ENCODE data around the gene STK17A. TPM values are rescaled to one million over a fixed set of nuclear protein-coding genes. Genes with fewer than 3 reads are reported as not detected.
"Not testable (repeated sequence)": the region's sequence is repeated elsewhere in the genome, so short reads cannot be mapped to it uniquely, and the experiment has no call there.

STK17A gene
- total and polyA plus RNA-seq, 4 donors: 15.9 to 40.6 (median 29.0) TPM

GRCh38 chr7:43576241-43576640, 6.7 kb upstream of the STK17A start:
- ATAC-seq (ENCODE audit: low FRiP score): no peak
- intact Hi-C loops (cut with DNase I): no loop called here
- WGBS, 2 donors: 87 to 93% methylated on average over 3 of the region's 3 CpGs

GRCh38 chr7:43577485-43577951, 5.4 kb upstream of the STK17A start:
- Histone ChIP-seq H3K27me3 (ENCODE audit: control insufficient read depth in 1 of 2, insufficient read depth in 2 of 2, low read length in 1 of 2) (no peaks in the 10 kb centered on the region), H3K36me3 (ENCODE audit: control insufficient read depth in 1 of 2, insufficient read depth in 2 of 2, low read length in 1 of 2) (no peaks in the 10 kb centered on the region), H3K27ac (ENCODE audit: low read depth in 1 of 2, low read length in 2 of 2) (no peak overlapping the region), H3K4me3 (ENCODE audit: low read length in 2 of 2) (no peak overlapping the region), H3K4me1 (ENCODE audit: control insufficient read depth in 1 of 2, insufficient read depth in 2 of 2, low read length in 2 of 2) (no peaks in the 10 kb centered on the region), H3K9me3 (ENCODE audit: control insufficient read depth, low read length) (no peaks in the 10 kb centered on the region)
- intact Hi-C loops (cut with DNase I): no loop called here
- DNase-seq (no peak), ATAC-seq (ENCODE audit: low FRiP score) (no peak)
- WGBS, 2 donors: 81% methylated on average over 6 of the region's 6 CpGs

More at GRCh38 chr7:43576241-43576640, 6.7 kb upstream of the STK17A start:
- Histone ChIP-seq H3K4me1 (ENCODE audit: control insufficient read depth in 1 of 2, insufficient read depth in 2 of 2, low read length in 2 of 2) (no peaks in the 10 kb centered on the region), H3K36me3 (ENCODE audit: control insufficient read depth in 1 of 2, insufficient read depth in 2 of 2, low read length in 1 of 2) (no peaks in the 10 kb centered on the region), H3K9me3 (ENCODE audit: control insufficient read depth, low read length) (no peaks in the 10 kb centered on the region), H3K4me3 (ENCODE audit: low read length in 2 of 2) (no peak overlapping the region), H3K27ac (ENCODE audit: low read depth in 1 of 2, low read length in 2 of 2) (no peak overlapping the region), H3K27me3 (ENCODE audit: control insufficient read depth in 1 of 2, insufficient read depth in 2 of 2, low read length in 1 of 2) (no peaks in the 10 kb centered on the region)
- no peak for DNase-seq

- no peaks in the 10 kb centered on the region for H3K27me3 ChIP-seq (ENCODE audit: control insufficient read depth in 1 of 2, insufficient read depth in 2 of 2, low read length in 1 of 2)
- peak overlapping the region; percentile 87 to 95 for H3K27ac ChIP-seq (ENCODE audit: low read depth in 1 of 2, low read length in 2 of 2)
- no peaks in the 10 kb centered on the region for H3K36me3 ChIP-seq (ENCODE audit: control insufficient read depth in 1 of 2, insufficient read depth in 2 of 2, low read length in 1 of 2)
- no peaks in the 10 kb centered on the region for H3K9me3 ChIP-seq (ENCODE audit: control insufficient read depth, low read length)
- DNase-seq (peak; percentile 83 to 92), ATAC-seq (ENCODE audit: low FRiP score) (peak; percentile 65)
- peaks cover 0 to 2% of the 10 kb centered on the region in 2 donors for H3K4me1 ChIP-seq (ENCODE audit: control insufficient read depth in 1 of 2, insufficient read depth in 2 of 2, low read length in 2 of 2)
- WGBS, 2 donors: 0% methylated on average over 63 to 66 of the region's 66 CpGs
- intact Hi-C loops (cut with DNase I): loop anchor here (2.0 to 5.0 kb wide), 5 partner anchors 63 to 254 kb away; no protein-coding TSS in a partner anchor
- peak overlapping the region; percentile 69 to 90 for H3K4me3 ChIP-seq (ENCODE audit: low read length in 2 of 2)
Measured at GRCh38 chr7:43583424-43584194, 701 bp downstream of the STK17A start.

- Histone ChIP-seq H3K4me3 (ENCODE audit: low read length in 2 of 2) (peak overlapping the region; percentile 69 to 90), H3K36me3 (ENCODE audit: control insufficient read depth in 1 of 2, insufficient read depth in 2 of 2, low read length in 1 of 2) (no peaks in the 10 kb centered on the region), H3K4me1 (ENCODE audit: control insufficient read depth in 1 of 2, insufficient read depth in 2 of 2, low read length in 2 of 2) (peaks cover 0 to 7% of the 10 kb centered on the region in 2 donors), H3K9me3 (ENCODE audit: control insufficient read depth, low read length) (no peaks in the 10 kb centered on the region), H3K27ac (ENCODE audit: low read depth in 1 of 2, low read length in 2 of 2) (peak overlapping the region; percentile 87 to 95), H3K27me3 (ENCODE audit: control insufficient read depth in 1 of 2, insufficient read depth in 2 of 2, low read length in 1 of 2) (no peaks in the 10 kb centered on the region)
- 0% methylated on average over 8 of the region's 8 CpGs for WGBS, 2 donors
- ATAC-seq (ENCODE audit: low FRiP score): peak; percentile 33
- DNase-seq: no peak
- intact Hi-C loops (cut with DNase I): loop anchor here (2.0 to 5.0 kb wide), 4 partner anchors 63 to 253 kb away; no protein-coding TSS in a partner anchor
Measured at GRCh38 chr7:43584195-43584586, 1.3 kb downstream of the STK17A start.

GRCh38 chr7:43584733-43585132, 1.8 kb downstream of the STK17A start:
- not testable (repeated sequence) for H3K36me3 ChIP-seq (ENCODE audit: control insufficient read depth in 1 of 2, insufficient read depth in 2 of 2, low read length in 1 of 2); H3K9me3 ChIP-seq (ENCODE audit: control insufficient read depth, low read length); H3K27me3 ChIP-seq (ENCODE audit: control insufficient read depth in 1 of 2, insufficient read depth in 2 of 2, low read length in 1 of 2); ATAC-seq (ENCODE audit: low FRiP score); H3K4me1 ChIP-seq (ENCODE audit: control insufficient read depth in 1 of 2, insufficient read depth in 2 of 2, low read length in 2 of 2); DNase-seq
- peak overlapping the region; percentile 69 to 90 for H3K4me3 ChIP-seq (ENCODE audit: low read length in 2 of 2)
- intact Hi-C loops (cut with DNase I): loop anchor here (2.0 to 5.0 kb wide), 4 partner anchors 62 to 253 kb away; no protein-coding TSS in a partner anchor
- WGBS, 2 donors: 18 to 21% methylated on average over 11 of the region's 11 CpGs
- H3K27ac ChIP-seq (ENCODE audit: low read depth in 1 of 2, low read length in 2 of 2): peak overlapping the region; percentile 77 to 87

GRCh38 chr7:43585562-43585961, 2.7 kb downstream of the STK17A start:
- Histone ChIP-seq H3K4me1 (ENCODE audit: control insufficient read depth in 1 of 2, insufficient read depth in 2 of 2, low read length in 2 of 2) (peaks cover 2 to 7% of the 10 kb centered on the region in 2 donors), H3K4me3 (ENCODE audit: low read length in 2 of 2) (peak overlapping the region; percentile 15 to 21), H3K9me3 (ENCODE audit: control insufficient read depth, low read length) (no peaks in the 10 kb centered on the region), H3K27me3 (ENCODE audit: control insufficient read depth in 1 of 2, insufficient read depth in 2 of 2, low read length in 1 of 2) (no peaks in the 10 kb centered on the region), H3K27ac (ENCODE audit: low read depth in 1 of 2, low read length in 2 of 2) (no peak overlapping the region), H3K36me3 (ENCODE audit: control insufficient read depth in 1 of 2, insufficient read depth in 2 of 2, low read length in 1 of 2) (no peaks in the 10 kb centered on the region)
- WGBS, 2 donors: 2% methylated on average over 2 of the region's 2 CpGs
- no peak for ATAC-seq (ENCODE audit: low FRiP score)
- no peak for DNase-seq
- intact Hi-C loops (cut with DNase I): loop anchor here in 1 of 2 donors (2.0 kb wide), 1 partner anchor 61 kb away; no protein-coding TSS in a partner anchor

GRCh38 chr7:43586251-43586900, 3.5 kb downstream of the STK17A start:
- intact Hi-C loops (cut with DNase I): no loop called here
- ATAC-seq (ENCODE audit: low FRiP score) (no peak), DNase-seq (no peak)
- H3K4me1 ChIP-seq (ENCODE audit: control insufficient read depth in 1 of 2, insufficient read depth in 2 of 2, low read length in 2 of 2): peaks cover 5 to 7% of the 10 kb centered on the region in 2 donors
- no peaks in the 10 kb centered on the region for H3K36me3 ChIP-seq (ENCODE audit: control insufficient read depth in 1 of 2, insufficient read depth in 2 of 2, low read length in 1 of 2)
- no peaks in the 10 kb centered on the region for H3K9me3 ChIP-seq (ENCODE audit: control insufficient read depth, low read length)
- H3K27me3 ChIP-seq (ENCODE audit: control insufficient read depth in 1 of 2, insufficient read depth in 2 of 2, low read length in 1 of 2): no peaks in the 10 kb centered on the region
- no peak overlapping the region for H3K27ac ChIP-seq (ENCODE audit: low read depth in 1 of 2, low read length in 2 of 2)
- peak overlapping the region in 1 of 2 donors; percentile 9 for H3K4me3 ChIP-seq (ENCODE audit: low read length in 2 of 2)
- 2 to 6% methylated on average over 4 of the region's 4 CpGs for WGBS, 2 donors

GRCh38 chr7:43588477-43589132, 5.7 kb downstream of the STK17A start:
- Histone ChIP-seq H3K27me3 (ENCODE audit: control insufficient read depth in 1 of 2, insufficient read depth in 2 of 2, low read length in 1 of 2) (no peaks in the 10 kb centered on the region), H3K4me3 (ENCODE audit: low read length in 2 of 2) (no peak overlapping the region), H3K27ac (ENCODE audit: low read depth in 1 of 2, low read length in 2 of 2) (peak overlapping the region in 1 of 2 donors; percentile 44), H3K9me3 (ENCODE audit: control insufficient read depth, low read length) (no peaks in the 10 kb centered on the region), H3K36me3 (ENCODE audit: control insufficient read depth in 1 of 2, insufficient read depth in 2 of 2, low read length in 1 of 2) (no peaks in the 10 kb centered on the region), H3K4me1 (ENCODE audit: control insufficient read depth in 1 of 2, insufficient read depth in 2 of 2, low read length in 2 of 2) (peaks cover 9 to 10% of the 10 kb centered on the region in 2 donors)
- intact Hi-C loops (cut with DNase I): no loop called here
- WGBS, 2 donors: 90 to 91% methylated on average over 5 of the region's 5 CpGs
- ATAC-seq (ENCODE audit: low FRiP score): no peak
- no peak for DNase-seq
